Activated CD8-positive, alpha-beta T cell treated with anti-CD3 and anti-CD28 coated beads for 36 hours (primary cell): ENCODE data around the gene TNNT2. TPM values are rescaled to one million over a fixed set of nuclear protein-coding genes. Genes with fewer than 3 reads are reported as not detected.
A peak's percentile ranks its signal among the peaks of the same experiment; 100 is the strongest.

Source experiments
- ATAC-seq: fragments of 200-7000 bp; cut with Tn5 transposase; one replicate; pipeline ENCODE4 v1.10.0; 2021; ENCODE audit warnings: mild to moderate bottlenecking, moderate library complexity
- CTCF ChIA-PET: fragments of 350-600 bp; sonication (Branson Sonifier 250); formaldehyde crosslinking; loops from one replicate; lab custom pipeline; 2021; ENCODE audit warnings: antibody characterized with exemption; lab: Charles Lee
- POLR2A ChIA-PET: fragments of 350-600 bp; sonication (Branson Sonifier 250); formaldehyde crosslinking; loops from one replicate; lab custom pipeline; 2021; ENCODE audit warnings: antibody characterized with exemption; lab: Charles Lee
- DNase-seq: peaks from one replicate; pipeline ENCODE4 v3.0.0-alpha.2; 2020
- H3K27ac Mint-ChIP-seq: one replicate; pipeline ENCODE4 v1.8.0; 2021; ENCODE audit warnings: mild to moderate bottlenecking, mixed read lengths
- H3K27me3 Mint-ChIP-seq: one replicate; pipeline ENCODE4 v1.8.0; 2021; ENCODE audit warnings: mixed read lengths
- H3K36me3 Mint-ChIP-seq: one replicate; pipeline ENCODE4 v1.8.0; 2021; ENCODE audit warnings: low read depth, mixed read lengths
- H3K4me1 Mint-ChIP-seq: one replicate; pipeline ENCODE4 v1.8.0; 2021; ENCODE audit warnings: low read depth, mixed read lengths
- H3K4me3 Mint-ChIP-seq: one replicate; pipeline ENCODE4 v1.8.0; 2021; ENCODE audit warnings: mild to moderate bottlenecking, moderate library complexity, mixed read lengths
- H3K9me3 Mint-ChIP-seq: one replicate; pipeline ENCODE4 v1.8.0; 2021; ENCODE audit warnings: mixed read lengths
- intact Hi-C: fragments of 100-400 bp; cut with micrococcal nuclease; formaldehyde crosslinking; loops from one replicate; pipeline ENCODE4 v1.10.0; 2022
- total RNA-seq, 2 experiments: library from RNA; stranded (reverse); gene quantifications; one replicate each; pipeline ENCODE4 v1.2.3, GENCODE V29; 2021
- TF ChIP-seq, protein P1 (sequence below): fragments of 200-600 bp; IDR thresholded peaks from one replicate; pipeline ENCODE4 v1.8.0; 2022; ENCODE audit warnings: antibody characterized with exemption, mild to moderate bottlenecking

Gene TNNT2
- total RNA-seq, 2 experiments from 2014 or later = not detected

GRCh38 chr1:201385299-201385891 is 7.9 kb upstream of the TNNT2 start:
- Mint-ChIP-seq H3K4me3 (no peak overlapping the region), H3K36me3 (no peaks in the 10 kb centered on the region), H3K27ac (no peak overlapping the region), H3K4me1 (no peaks in the 10 kb centered on the region), H3K27me3 (peaks cover 3% of the 10 kb centered on the region), H3K9me3 (no peaks in the 10 kb centered on the region)
- ATAC-seq (peak; percentile 90), DNase-seq (peak; percentile 71)
- POLR2A ChIA-PET = no interaction called here
- intact Hi-C loops = no loop called here
- CTCF ChIA-PET = interaction anchor here (0.8 to 3.4 kb wide), 12 partner anchors 9 to 131 kb away, joined by 3 to 20 read pairs (median 4); no protein-coding TSS in a partner anchor
- TF ChIP-seq, protein P1, sequence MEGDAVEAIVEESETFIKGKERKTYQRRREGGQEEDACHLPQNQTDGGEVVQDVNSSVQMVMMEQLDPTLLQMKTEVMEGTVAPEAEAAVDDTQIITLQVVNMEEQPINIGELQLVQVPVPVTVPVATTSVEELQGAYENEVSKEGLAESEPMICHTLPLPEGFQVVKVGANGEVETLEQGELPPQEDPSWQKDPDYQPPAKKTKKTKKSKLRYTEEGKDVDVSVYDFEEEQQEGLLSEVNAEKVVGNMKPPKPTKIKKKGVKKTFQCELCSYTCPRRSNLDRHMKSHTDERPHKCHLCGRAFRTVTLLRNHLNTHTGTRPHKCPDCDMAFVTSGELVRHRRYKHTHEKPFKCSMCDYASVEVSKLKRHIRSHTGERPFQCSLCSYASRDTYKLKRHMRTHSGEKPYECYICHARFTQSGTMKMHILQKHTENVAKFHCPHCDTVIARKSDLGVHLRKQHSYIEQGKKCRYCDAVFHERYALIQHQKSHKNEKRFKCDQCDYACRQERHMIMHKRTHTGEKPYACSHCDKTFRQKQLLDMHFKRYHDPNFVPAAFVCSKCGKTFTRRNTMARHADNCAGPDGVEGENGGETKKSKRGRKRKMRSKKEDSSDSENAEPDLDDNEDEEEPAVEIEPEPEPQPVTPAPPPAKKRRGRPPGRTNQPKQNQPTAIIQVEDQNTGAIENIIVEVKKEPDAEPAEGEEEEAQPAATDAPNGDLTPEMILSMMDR = peak; percentile 68

GRCh38 chr1:201384406-201384782 is 6.9 kb upstream of the TNNT2 start:
- TF ChIP-seq, protein P1 = no peak
- Mint-ChIP-seq H3K36me3 (no peaks in the 10 kb centered on the region), H3K4me1 (no peaks in the 10 kb centered on the region), H3K4me3 (no peak overlapping the region), H3K9me3 (no peaks in the 10 kb centered on the region), H3K27ac (no peak overlapping the region), H3K27me3 (peaks cover 3% of the 10 kb centered on the region)
- intact Hi-C loops = no loop called here
- CTCF ChIA-PET = interaction anchor here (0.9 to 3.4 kb wide), 5 partner anchors 13 to 51 kb away, joined by 3 to 20 read pairs (median 4); no protein-coding TSS in a partner anchor
- ATAC-seq = no peak
- DNase-seq = no peak
- POLR2A ChIA-PET = no interaction called here

GRCh38 chr1:201383647-201384405 is 6.3 kb upstream of the TNNT2 start:
- no peaks in the 10 kb centered on the region for H3K4me1 Mint-ChIP-seq
- CTCF ChIA-PET = interaction anchor here (0.9 to 1.2 kb wide), 3 partner anchors 13 to 52 kb away, joined by 3 to 4 read pairs (median 3); no protein-coding TSS in a partner anchor
- H3K4me3 Mint-ChIP-seq = no peak overlapping the region

DNA sequence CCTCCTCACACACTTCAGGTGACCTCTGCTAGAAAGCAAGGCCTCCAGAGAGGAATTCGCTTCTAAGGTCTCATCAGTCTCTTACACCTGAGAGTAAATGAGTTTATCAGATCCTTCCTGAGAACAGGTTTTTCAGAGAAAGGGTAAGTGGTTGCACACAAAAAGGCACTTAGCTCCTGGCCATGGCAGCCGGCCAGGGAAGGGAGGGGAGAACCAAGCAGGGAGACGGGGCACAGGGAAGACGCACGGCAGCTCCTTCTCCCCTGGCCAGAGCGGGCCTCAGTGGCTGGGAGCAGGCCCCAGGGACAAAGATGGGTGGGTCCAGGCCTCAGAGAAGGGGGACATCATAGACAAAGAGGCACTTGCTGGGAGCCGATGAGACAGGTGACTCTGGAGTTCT is 3.6 kb upstream of the TNNT2 start:
- no peaks in the 10 kb centered on the region for H3K9me3 Mint-ChIP-seq
- no peak for DNase-seq
- no peak overlapping the region for H3K4me3 Mint-ChIP-seq
- H3K27ac Mint-ChIP-seq = no peak overlapping the region
- ChIA-PET POLR2A (no interaction called here), CTCF (no interaction called here)
- TF ChIP-seq, protein P1 = no peak
- H3K4me1 Mint-ChIP-seq = no peaks in the 10 kb centered on the region
- intact Hi-C loops = no loop called here
- no peaks in the 10 kb centered on the region for H3K36me3 Mint-ChIP-seq
- H3K27me3 Mint-ChIP-seq = peaks cover 1% of the 10 kb centered on the region
- ATAC-seq = no peak

More at GRCh38 chr1:201383647-201384405, 6.3 kb upstream of the TNNT2 start:
- H3K36me3 Mint-ChIP-seq = no peaks in the 10 kb centered on the region
- intact Hi-C loops = no loop called here
- DNase-seq (no peak), ATAC-seq (no peak)
- no peaks in the 10 kb centered on the region for H3K9me3 Mint-ChIP-seq
- POLR2A ChIA-PET = no interaction called here
- no peak overlapping the region for H3K27ac Mint-ChIP-seq
- H3K27me3 Mint-ChIP-seq = peaks cover 3% of the 10 kb centered on the region
- TF ChIP-seq, protein P1 = no peak

GRCh38 chr1:201379733-201380242 is 2.3 kb upstream of the TNNT2 start:
- ChIA-PET POLR2A (no interaction called here), CTCF (interaction anchor here (1.5 kb wide), 1 partner anchor 126 kb away, joined by 3 read pairs; no protein-coding TSS in a partner anchor)
- Mint-ChIP-seq H3K4me1 (no peaks in the 10 kb centered on the region), H3K36me3 (no peaks in the 10 kb centered on the region), H3K27me3 (no peaks in the 10 kb centered on the region), H3K9me3 (no peaks in the 10 kb centered on the region), H3K27ac (no peak overlapping the region), H3K4me3 (no peak overlapping the region)
- DNase-seq (no peak), ATAC-seq (no peak)
- intact Hi-C loops = no loop called here
- TF ChIP-seq, protein P1 = no peak
